ENCODE measurements around the gene DDA1. TPM values are rescaled to one million over a fixed set of nuclear protein-coding genes. Genes with fewer than 3 reads are reported as not detected.

DDA1 gene
- total and polyA plus RNA-seq, 2 of the 13 experiments (the other 11 are each of a cell fraction or from before 2014, with no cell fraction given) = 24.5 to 26.0 TPM

- TF ChIP-seq ZNF609 (CRISPR knock-in tag; IDR thresholded peaks at IDR 0.05; ENCODE audit: borderline replicate concordance) = no peak; the same call in 1 of the 2 replicates
- TF ChIP-seq ESRRA (CRISPR knock-in tag; IDR thresholded peaks at IDR 0.05; ENCODE audit: low read depth) = no peak
- TF ChIP-seq, protein P1, sequence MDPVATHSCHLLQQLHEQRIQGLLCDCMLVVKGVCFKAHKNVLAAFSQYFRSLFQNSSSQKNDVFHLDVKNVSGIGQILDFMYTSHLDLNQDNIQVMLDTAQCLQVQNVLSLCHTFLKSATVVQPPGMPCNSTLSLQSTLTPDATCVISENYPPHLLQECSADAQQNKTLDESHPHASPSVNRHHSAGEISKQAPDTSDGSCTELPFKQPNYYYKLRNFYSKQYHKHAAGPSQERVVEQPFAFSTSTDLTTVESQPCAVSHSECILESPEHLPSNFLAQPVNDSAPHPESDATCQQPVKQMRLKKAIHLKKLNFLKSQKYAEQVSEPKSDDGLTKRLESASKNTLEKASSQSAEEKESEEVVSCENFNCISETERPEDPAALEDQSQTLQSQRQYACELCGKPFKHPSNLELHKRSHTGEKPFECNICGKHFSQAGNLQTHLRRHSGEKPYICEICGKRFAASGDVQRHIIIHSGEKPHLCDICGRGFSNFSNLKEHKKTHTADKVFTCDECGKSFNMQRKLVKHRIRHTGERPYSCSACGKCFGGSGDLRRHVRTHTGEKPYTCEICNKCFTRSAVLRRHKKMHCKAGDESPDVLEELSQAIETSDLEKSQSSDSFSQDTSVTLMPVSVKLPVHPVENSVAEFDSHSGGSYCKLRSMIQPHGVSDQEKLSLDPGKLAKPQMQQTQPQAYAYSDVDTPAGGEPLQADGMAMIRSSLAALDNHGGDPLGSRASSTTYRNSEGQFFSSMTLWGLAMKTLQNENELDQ (CRISPR knock-in tag; IDR thresholded peaks at IDR 0.05; ENCODE audit: borderline replicate concordance) = no peak
- TF ChIP-seq YEATS4 (CRISPR knock-in tag; IDR thresholded peaks at IDR 0.05; ENCODE audit: borderline replicate concordance) = no peak
- TF ChIP-seq FOXA3 (CRISPR knock-in tag; IDR thresholded peaks at IDR 0.05) = no peak
- no peak for TF ChIP-seq ZNF264 (CRISPR knock-in tag; IDR thresholded peaks at IDR 0.05)
- TF ChIP-seq ONECUT2 (CRISPR knock-in tag; IDR thresholded peaks at IDR 0.05) = no peak
- TF ChIP-seq ZBTB38 (CRISPR knock-in tag; IDR thresholded peaks at IDR 0.05) = peak; percentile 67
- peak; percentile 23; the same call in 1 of the 2 replicates for TF ChIP-seq RBFOX2 (IDR thresholded peaks at IDR 0.05; ENCODE audit: low read depth, low read length)
- TF ChIP-seq ZIK1 (CRISPR knock-in tag; IDR thresholded peaks at IDR 0.05; ENCODE audit: borderline replicate concordance, low read depth) = no peak
- no peak for TF ChIP-seq ZNF563 (CRISPR knock-in tag; IDR thresholded peaks at IDR 0.05)
- TF ChIP-seq, protein P2, sequence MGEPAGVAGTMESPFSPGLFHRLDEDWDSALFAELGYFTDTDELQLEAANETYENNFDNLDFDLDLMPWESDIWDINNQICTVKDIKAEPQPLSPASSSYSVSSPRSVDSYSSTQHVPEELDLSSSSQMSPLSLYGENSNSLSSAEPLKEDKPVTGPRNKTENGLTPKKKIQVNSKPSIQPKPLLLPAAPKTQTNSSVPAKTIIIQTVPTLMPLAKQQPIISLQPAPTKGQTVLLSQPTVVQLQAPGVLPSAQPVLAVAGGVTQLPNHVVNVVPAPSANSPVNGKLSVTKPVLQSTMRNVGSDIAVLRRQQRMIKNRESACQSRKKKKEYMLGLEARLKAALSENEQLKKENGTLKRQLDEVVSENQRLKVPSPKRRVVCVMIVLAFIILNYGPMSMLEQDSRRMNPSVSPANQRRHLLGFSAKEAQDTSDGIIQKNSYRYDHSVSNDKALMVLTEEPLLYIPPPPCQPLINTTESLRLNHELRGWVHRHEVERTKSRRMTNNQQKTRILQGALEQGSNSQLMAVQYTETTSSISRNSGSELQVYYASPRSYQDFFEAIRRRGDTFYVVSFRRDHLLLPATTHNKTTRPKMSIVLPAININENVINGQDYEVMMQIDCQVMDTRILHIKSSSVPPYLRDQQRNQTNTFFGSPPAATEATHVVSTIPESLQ (CRISPR knock-in tag; conservative IDR thresholded peaks at IDR 0.05) = no peak
- no peak for TF ChIP-seq ZNF501 (CRISPR knock-in tag; IDR thresholded peaks at IDR 0.05)
- TF ChIP-seq NRL (CRISPR knock-in tag; IDR thresholded peaks at IDR 0.05; ENCODE audit: borderline replicate concordance) = 0 out of 2 replicates have a peak, but pooled peaks have one; percentile 18
- no peak for TF ChIP-seq FOXK1 (CRISPR knock-in tag; IDR thresholded peaks at IDR 0.05; ENCODE audit: borderline replicate concordance, low read depth)
- TF ChIP-seq BORCS8-MEF2B (CRISPR knock-in tag; IDR thresholded peaks at IDR 0.05) = no peak
- no peak for TF ChIP-seq RAD21 (CRISPR knock-in tag; IDR thresholded peaks at IDR 0.05)
- no peak for TF ChIP-seq ZNF775 (CRISPR knock-in tag; IDR thresholded peaks at IDR 0.05; ENCODE audit: borderline replicate concordance)
- no peak for TF ChIP-seq NR2F1 (CRISPR knock-in tag; IDR thresholded peaks at IDR 0.05)
- no peak for TF ChIP-seq HNRNPK (IDR thresholded peaks at IDR 0.05; ENCODE audit: low read depth, low read length, poor library complexity, severe bottlenecking)
These were observed 29.2 kb downstream of the DDA1 start (continued) for GRCh38 chr19:17338433-17339078.
